Activated CD8-positive, alpha-beta memory T cell treated with anti-CD3 and anti-CD28 coated beads, Interleukin-2, amount 50 U/mL, for 24 hours (primary cell): Measurements from ENCODE around the gene PBX4.
A peak's percentile ranks its signal among the peaks of the same experiment; 100 is the strongest.

Experiments used
- DNase-seq: peaks from one replicate; pipeline ENCODE4 v3.0.0-alpha.2; 2020; ENCODE audit errors: extremely low read depth

The PBX4 gene

GRCh38 chr19:19540064-19540714 lies 78.3 kb downstream of the PBX4 start:
- peak; percentile 33 for DNase-seq

GRCh38 chr19:19539698-19540063 lies 78.8 kb downstream of the PBX4 start:
- DNase-seq: no peak

GRCh38 chr19:19538785-19539166 lies 79.7 kb downstream of the PBX4 start:
- DNase-seq: no peak

GRCh38 chr19:19538061-19538784 lies 80.3 kb downstream of the PBX4 start, which contains the start of gene CILP2:
CILP2 (plus strand) TSS chr19:19538265; CDS start chr19:19538350, 85 bp downstream.
- DNase-seq: no peak

GRCh38 chr19:19537075-19538048 lies 81.1 kb downstream of the PBX4 start:
- DNase-seq: no peak

GRCh38 chr19:19535311-19536191 lies 82.9 kb downstream of the PBX4 start:
- no peak for DNase-seq

- DNase-seq: no peak
Observed at GRCh38 chr19:19534556-19535265, 83.8 kb downstream of the PBX4 start.

GRCh38 chr19:19533841-19534240 lies 84.6 kb downstream of the PBX4 start:
- no peak for DNase-seq

- no peak for DNase-seq
Observed at GRCh38 chr19:19532806-19533701, 85.4 kb downstream of the PBX4 start.

GRCh38 chr19:19531951-19532805 lies 86.3 kb downstream of the PBX4 start:
- DNase-seq: peak; percentile 53

- DNase-seq: no peak
Observed at GRCh38 chr19:19530889-19531288, 87.6 kb downstream of the PBX4 start.

- no peak for DNase-seq
Observed at GRCh38 chr19:19530423-19530804, 88.1 kb downstream of the PBX4 start.

- DNase-seq: no peak
Observed at GRCh38 chr19:19529783-19530422, 88.6 kb downstream of the PBX4 start.

GRCh38 chr19:19528721-19529490 lies 89.6 kb downstream of the PBX4 start, which contains the start of gene YJEFN3:
YJEFN3 (plus strand) TSS chr19:19528911; CDS start chr19:19528933, 22 bp downstream.
- no peak for DNase-seq

- DNase-seq: no peak
Observed at GRCh38 chr19:19527674-19528625, 90.5 kb downstream of the PBX4 start.

GRCh38 chr19:19527371-19527656 lies 91.2 kb downstream of the PBX4 start:
- DNase-seq: no peak
